ENCODE measurements around the gene POR. TPM values are rescaled to one million over a fixed set of nuclear protein-coding genes. Genes with fewer than 3 reads are reported as not detected.

The POR gene
- total and polyA plus RNA-seq, 2 experiments from 2014 or later, result 106 to 220 TPM

GRCh38 chr7:75995996-75996395, 81.0 kb downstream of the POR start:
- no peak overlapping the region for H3K27ac ChIP-seq
- no peaks in the 10 kb centered on the region for H3K9me2 ChIP-seq (replicated peaks; ENCODE audit: insufficient read depth)
- TF ChIP-seq CTCF (IDR thresholded peaks at IDR 0.05; ENCODE audit: poor library complexity), result no peak
- TF ChIP-seq EZH2 (IDR thresholded peaks at IDR 0.05; ENCODE audit: borderline replicate concordance), result no peak
- no peak for TF ChIP-seq EZH2phosphoT487 (IDR thresholded peaks at IDR 0.05; ENCODE audit: low read depth, severe bottlenecking, unreplicated experiment)
- H3K79me2 ChIP-seq, result no peaks in the 10 kb centered on the region
- no peak overlapping the region for H3K4me3 ChIP-seq
- H4K20me1 ChIP-seq (ENCODE audit: insufficient read depth, poor library complexity, severe bottlenecking), result no peaks in the 10 kb centered on the region
- H3K36me3 ChIP-seq (replicated peaks; ENCODE audit: insufficient read depth, low read depth), result no peaks in the 10 kb centered on the region
- no peak overlapping the region for H2AFZ ChIP-seq
- WGBS (ENCODE audit: low lambda C conversion rate, missing lambda C conversion rate), result 98% methylated on average over 5 of the region's 5 CpGs
- peaks cover 8% of the 10 kb centered on the region for H3K4me1 ChIP-seq (ENCODE audit: insufficient read depth)
- no peak for DNase-seq (ENCODE audit: low spot score)
- no peaks in the 10 kb centered on the region for H3K9me3 ChIP-seq (ENCODE audit: low read depth)
- no peak overlapping the region for H3K4me2 ChIP-seq
- no peaks in the 10 kb centered on the region for H3K27me3 ChIP-seq

DNA sequence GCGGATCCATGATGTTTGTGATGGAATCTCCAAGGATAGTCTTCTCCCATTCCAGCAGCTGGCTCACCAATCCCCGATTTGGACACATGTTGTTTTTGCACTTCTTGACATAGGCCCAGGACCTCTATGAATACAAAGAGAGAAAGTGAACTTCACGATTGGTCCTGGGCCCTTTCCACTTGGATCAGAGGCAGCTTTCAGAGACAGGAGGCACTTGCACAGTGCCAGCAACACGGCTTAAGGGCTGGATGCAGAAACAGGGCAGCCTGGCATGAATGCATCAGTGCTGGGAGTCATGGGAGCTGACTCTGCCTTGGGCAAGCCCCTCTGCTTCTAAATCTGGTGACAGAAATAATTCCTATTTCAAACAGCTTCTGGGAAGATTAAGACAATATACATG, 81.5 kb downstream of the POR start:
- H3K4me3 ChIP-seq, result no peak overlapping the region
- H3K27me3 ChIP-seq, result no peaks in the 10 kb centered on the region
- no peak overlapping the region for H2AFZ ChIP-seq
- no peaks in the 10 kb centered on the region for H3K9me2 ChIP-seq (replicated peaks; ENCODE audit: insufficient read depth)
- no peaks in the 10 kb centered on the region for H3K36me3 ChIP-seq (replicated peaks; ENCODE audit: insufficient read depth, low read depth)
- no peaks in the 10 kb centered on the region for H3K9me3 ChIP-seq (ENCODE audit: low read depth)
- H3K79me2 ChIP-seq, result no peaks in the 10 kb centered on the region
- TF ChIP-seq EZH2 (IDR thresholded peaks at IDR 0.05; ENCODE audit: borderline replicate concordance) (no peak), CTCF (IDR thresholded peaks at IDR 0.05; ENCODE audit: poor library complexity) (no peak), EZH2phosphoT487 (IDR thresholded peaks at IDR 0.05; ENCODE audit: low read depth, severe bottlenecking, unreplicated experiment) (no peak)
- no peaks in the 10 kb centered on the region for H4K20me1 ChIP-seq (ENCODE audit: insufficient read depth, poor library complexity, severe bottlenecking)
- no peak overlapping the region for H3K27ac ChIP-seq
- 91% methylated on average over 4 of the region's 4 CpGs for WGBS (ENCODE audit: low lambda C conversion rate, missing lambda C conversion rate)
- no peak overlapping the region for H3K4me2 ChIP-seq
- peaks cover 8% of the 10 kb centered on the region for H3K4me1 ChIP-seq (ENCODE audit: insufficient read depth)
- DNase-seq (ENCODE audit: low spot score), result no peak

DNA sequence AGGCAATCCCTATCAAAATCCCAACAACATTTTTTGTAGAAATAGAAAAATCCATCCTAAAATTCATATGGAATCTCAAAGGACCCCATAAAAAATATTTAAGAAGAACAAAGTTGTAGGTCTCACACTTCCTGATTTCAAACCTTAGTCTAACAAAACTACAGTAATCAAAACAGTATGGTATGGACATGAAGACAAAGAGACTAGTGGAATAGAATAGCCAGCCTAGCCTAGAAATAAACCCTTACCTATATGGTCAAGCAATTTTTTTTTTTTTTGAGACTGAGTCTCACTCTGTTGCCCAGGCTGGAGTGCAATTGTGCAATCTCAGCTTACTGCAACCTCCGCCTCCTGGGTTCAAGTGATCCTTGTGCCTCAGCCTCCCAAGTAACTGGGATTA, 83.1 kb downstream of the POR start:
- 93% methylated on average over 1 of the region's 1 CpG for WGBS (ENCODE audit: low lambda C conversion rate, missing lambda C conversion rate)
- Histone ChIP-seq H3K4me2 (no peak overlapping the region), H3K9me2 (replicated peaks; ENCODE audit: insufficient read depth) (no peaks in the 10 kb centered on the region), H2AFZ (no peak overlapping the region), H3K27ac (no peak overlapping the region), H3K9me3 (ENCODE audit: low read depth) (no peaks in the 10 kb centered on the region), H3K4me3 (no peak overlapping the region), H3K27me3 (no peaks in the 10 kb centered on the region), H4K20me1 (ENCODE audit: insufficient read depth, poor library complexity, severe bottlenecking) (no peaks in the 10 kb centered on the region), H3K36me3 (replicated peaks; ENCODE audit: insufficient read depth, low read depth) (no peaks in the 10 kb centered on the region), H3K4me1 (ENCODE audit: insufficient read depth) (peaks cover 7% of the 10 kb centered on the region), H3K79me2 (no peaks in the 10 kb centered on the region)
- no peak for DNase-seq (ENCODE audit: low spot score)
- no peak for TF ChIP-seq CTCF (IDR thresholded peaks at IDR 0.05; ENCODE audit: poor library complexity)
- no peak for TF ChIP-seq EZH2 (IDR thresholded peaks at IDR 0.05; ENCODE audit: borderline replicate concordance)
- no peak for TF ChIP-seq EZH2phosphoT487 (IDR thresholded peaks at IDR 0.05; ENCODE audit: low read depth, severe bottlenecking, unreplicated experiment)

GRCh38 chr7:76000566-76000965, 85.6 kb downstream of the POR start:
- Histone ChIP-seq H3K4me1 (ENCODE audit: insufficient read depth) (no peaks in the 10 kb centered on the region), H3K9me2 (replicated peaks; ENCODE audit: insufficient read depth) (no peaks in the 10 kb centered on the region), H2AFZ (no peak overlapping the region), H3K27ac (no peak overlapping the region), H3K36me3 (replicated peaks; ENCODE audit: insufficient read depth, low read depth) (no peaks in the 10 kb centered on the region), H3K9me3 (ENCODE audit: low read depth) (no peaks in the 10 kb centered on the region), H3K4me3 (no peak overlapping the region), H3K4me2 (no peak overlapping the region), H3K27me3 (no peaks in the 10 kb centered on the region), H4K20me1 (ENCODE audit: insufficient read depth, poor library complexity, severe bottlenecking) (no peaks in the 10 kb centered on the region), H3K79me2 (no peaks in the 10 kb centered on the region)
- no peak for TF ChIP-seq EZH2phosphoT487 (IDR thresholded peaks at IDR 0.05; ENCODE audit: low read depth, severe bottlenecking, unreplicated experiment)
- TF ChIP-seq EZH2 (IDR thresholded peaks at IDR 0.05; ENCODE audit: borderline replicate concordance), result no peak
- no peak for TF ChIP-seq CTCF (IDR thresholded peaks at IDR 0.05; ENCODE audit: poor library complexity)
- 93% methylated on average over 11 of the region's 11 CpGs for WGBS (ENCODE audit: low lambda C conversion rate, missing lambda C conversion rate)
- no peak for DNase-seq (ENCODE audit: low spot score)
